Activated T-cell treated with anti-CD3 and anti-CD28 coated beads for 24 hours (primary cell): ENCODE measurements around the gene CASP8AP2.
"Not testable (repeated sequence)": the region's sequence is repeated elsewhere in the genome, so short reads cannot be mapped to it uniquely, and the experiment has no call there.

Experiments used
- DNase-seq: peaks from one replicate; pipeline ENCODE4 v3.0.0-alpha.2; 2020; ENCODE audit warnings: low read depth

Gene CASP8AP2

GRCh38 chr6:89826029-89826528, 3.6 kb upstream of the CASP8AP2 start:
- no peak for DNase-seq

GRCh38 chr6:89828475-89828987, 1.1 kb upstream of the CASP8AP2 start:
- DNase-seq: not testable (repeated sequence)

GRCh38 chr6:89828988-89829471, 650 bp upstream of the CASP8AP2 start:
- no peak for DNase-seq

- no peak for DNase-seq
These were observed 610 bp downstream of the CASP8AP2 start for GRCh38 chr6:89830170-89830809.

- DNase-seq: peak; percentile 20
These were observed 5.5 kb downstream of the CASP8AP2 start for GRCh38 chr6:89834884-89835792.

- DNase-seq: no peak
These were observed 7.1 kb downstream of the CASP8AP2 start for GRCh38 chr6:89836639-89837222.

- no peak for DNase-seq
These were observed 10.9 kb downstream of the CASP8AP2 start for GRCh38 chr6:89840538-89840937.

- DNase-seq: no peak
These were observed 12.5 kb downstream of the CASP8AP2 start for GRCh38 chr6:89842228-89842627.

GRCh38 chr6:89843070-89843469, 13.4 kb downstream of the CASP8AP2 start:
- DNase-seq: no peak

GRCh38 chr6:89847513-89847912, 17.8 kb downstream of the CASP8AP2 start:
- DNase-seq: not testable (repeated sequence)

GRCh38 chr6:89853068-89853467, 23.4 kb downstream of the CASP8AP2 start:
- DNase-seq: no peak

GRCh38 chr6:89858041-89858440, 28.4 kb downstream of the CASP8AP2 start:
- DNase-seq: no peak

- no peak for DNase-seq
These were observed 30.1 kb downstream of the CASP8AP2 start for GRCh38 chr6:89859744-89860143.

GRCh38 chr6:89862273-89862672, 32.6 kb downstream of the CASP8AP2 start:
- no peak for DNase-seq

- no peak for DNase-seq
These were observed 33.0 kb downstream of the CASP8AP2 start for GRCh38 chr6:89862698-89863097.

- no peak for DNase-seq
These were observed 36.5 kb downstream of the CASP8AP2 start for GRCh38 chr6:89866024-89866678.

GRCh38 chr6:89873721-89874120, 44.0 kb downstream of the CASP8AP2 start:
- no peak for DNase-seq

- no peak for DNase-seq
These were observed 44.8 kb downstream of the CASP8AP2 start for GRCh38 chr6:89874438-89874837.

GRCh38 chr6:89886378-89887120, 56.9 kb downstream of the CASP8AP2 start:
- no peak for DNase-seq

- no peak for DNase-seq
These were observed 57.9 kb downstream of the CASP8AP2 start for GRCh38 chr6:89887452-89888137.

- DNase-seq: no peak
These were observed 58.4 kb downstream of the CASP8AP2 start for GRCh38 chr6:89888138-89888514.
